Measurements from ENCODE around the gene MRPS15. TPM values are rescaled to one million over a fixed set of nuclear protein-coding genes. Genes with fewer than 3 reads are reported as not detected.
"Not testable (repeated sequence)": the region's sequence is repeated elsewhere in the genome, so short reads cannot be mapped to it uniquely, and the experiment has no call there.

Gene MRPS15
- total and polyA plus RNA-seq, 12 donors = 49.8 to 287 (median 81.6) TPM

DNA sequence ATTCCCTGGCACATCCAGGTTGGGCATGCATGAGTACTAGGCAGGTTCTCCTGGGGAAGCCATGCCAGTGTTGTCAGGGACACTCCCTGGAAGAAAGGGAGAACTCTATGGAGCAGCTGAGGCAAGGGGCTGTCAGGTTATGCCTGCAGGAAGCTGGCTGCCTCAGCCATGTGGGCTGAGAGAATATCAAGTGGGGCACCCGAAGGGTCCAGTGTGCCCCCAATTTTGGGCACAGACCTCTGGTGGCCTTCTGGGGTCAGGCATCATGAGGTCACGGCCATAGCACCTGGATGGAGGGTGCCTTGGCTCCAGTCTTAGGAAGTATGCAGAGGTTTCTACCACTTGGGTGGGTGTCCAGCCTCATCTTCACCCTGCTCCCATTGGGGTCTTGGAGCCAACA, 16.0 kb upstream of the MRPS15 start:
- Histone ChIP-seq H3K27ac (no peak overlapping the region), H3K4me1 (replicated peaks in 1 of 2) (no peaks in the 10 kb centered on the region), H3K9me3 (replicated peaks in 1 of 3) (no peaks in the 10 kb centered on the region), H3K27me3 (no peaks in the 10 kb centered on the region), H3K36me3 (replicated peaks in 1 of 2) (no peaks in the 10 kb centered on the region), H3K4me3 (no peak overlapping the region)
- TF ChIP-seq, protein P1, sequence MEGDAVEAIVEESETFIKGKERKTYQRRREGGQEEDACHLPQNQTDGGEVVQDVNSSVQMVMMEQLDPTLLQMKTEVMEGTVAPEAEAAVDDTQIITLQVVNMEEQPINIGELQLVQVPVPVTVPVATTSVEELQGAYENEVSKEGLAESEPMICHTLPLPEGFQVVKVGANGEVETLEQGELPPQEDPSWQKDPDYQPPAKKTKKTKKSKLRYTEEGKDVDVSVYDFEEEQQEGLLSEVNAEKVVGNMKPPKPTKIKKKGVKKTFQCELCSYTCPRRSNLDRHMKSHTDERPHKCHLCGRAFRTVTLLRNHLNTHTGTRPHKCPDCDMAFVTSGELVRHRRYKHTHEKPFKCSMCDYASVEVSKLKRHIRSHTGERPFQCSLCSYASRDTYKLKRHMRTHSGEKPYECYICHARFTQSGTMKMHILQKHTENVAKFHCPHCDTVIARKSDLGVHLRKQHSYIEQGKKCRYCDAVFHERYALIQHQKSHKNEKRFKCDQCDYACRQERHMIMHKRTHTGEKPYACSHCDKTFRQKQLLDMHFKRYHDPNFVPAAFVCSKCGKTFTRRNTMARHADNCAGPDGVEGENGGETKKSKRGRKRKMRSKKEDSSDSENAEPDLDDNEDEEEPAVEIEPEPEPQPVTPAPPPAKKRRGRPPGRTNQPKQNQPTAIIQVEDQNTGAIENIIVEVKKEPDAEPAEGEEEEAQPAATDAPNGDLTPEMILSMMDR (IDR thresholded peaks at IDR 0.05) = no peak
- no peak for TF ChIP-seq POLR2A (IDR thresholded peaks at IDR 0.05)
- intact Hi-C loops (cut with DNase I) = no loop called here
- DNase-seq = peak in 1 of 7 donors; percentile 18
- 69 to 78% methylated on average over 2 of the region's 2 CpGs; no CpG with 5 or more reads in 2 of the 4 donors for WGBS, 4 donors

DNA sequence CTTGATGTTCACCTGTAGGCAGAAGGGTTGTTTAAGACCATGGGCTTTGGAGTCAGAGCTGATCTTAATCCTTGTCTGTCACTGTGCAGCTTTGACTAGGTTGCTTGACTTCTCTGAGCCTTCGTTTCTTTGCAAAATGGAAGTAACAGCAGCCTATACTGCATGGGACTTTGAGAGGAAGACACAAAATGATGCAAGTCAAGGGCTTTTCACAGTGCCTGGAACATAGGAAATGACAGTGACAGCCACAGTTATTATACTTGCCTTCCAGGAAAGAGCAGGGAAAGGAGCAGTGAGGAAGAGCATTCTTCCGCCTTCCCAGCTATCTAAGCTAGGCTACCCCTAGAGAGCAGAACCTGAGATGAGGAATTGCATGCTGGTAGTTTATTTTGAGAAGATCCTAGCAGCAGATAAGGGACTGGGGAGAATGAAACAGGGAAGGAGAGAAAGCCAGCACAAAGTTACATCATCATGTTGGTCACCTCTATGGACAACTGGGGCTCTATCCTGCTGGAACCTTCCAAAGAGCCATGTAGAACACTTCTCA, 15.4 kb upstream of the MRPS15 start:
- Histone ChIP-seq H3K4me3 (no peak overlapping the region), H3K27me3 (no peaks in the 10 kb centered on the region), H3K36me3 (replicated peaks in 1 of 2) (no peaks in the 10 kb centered on the region), H3K4me1 (replicated peaks in 1 of 2) (no peaks in the 10 kb centered on the region), H3K9me3 (replicated peaks in 1 of 3) (no peaks in the 10 kb centered on the region), H3K27ac (no peak overlapping the region)
- peak in 1 of 7 donors; percentile 7 for DNase-seq
- intact Hi-C loops (cut with DNase I) = no loop called here
- TF ChIP-seq POLR2A (IDR thresholded peaks at IDR 0.05) = no peak
- TF ChIP-seq, protein P1 (IDR thresholded peaks at IDR 0.05) = no peak
- WGBS, 4 donors = 55 to 82% (median 58%) methylated on average over 2 of the region's 2 CpGs

DNA sequence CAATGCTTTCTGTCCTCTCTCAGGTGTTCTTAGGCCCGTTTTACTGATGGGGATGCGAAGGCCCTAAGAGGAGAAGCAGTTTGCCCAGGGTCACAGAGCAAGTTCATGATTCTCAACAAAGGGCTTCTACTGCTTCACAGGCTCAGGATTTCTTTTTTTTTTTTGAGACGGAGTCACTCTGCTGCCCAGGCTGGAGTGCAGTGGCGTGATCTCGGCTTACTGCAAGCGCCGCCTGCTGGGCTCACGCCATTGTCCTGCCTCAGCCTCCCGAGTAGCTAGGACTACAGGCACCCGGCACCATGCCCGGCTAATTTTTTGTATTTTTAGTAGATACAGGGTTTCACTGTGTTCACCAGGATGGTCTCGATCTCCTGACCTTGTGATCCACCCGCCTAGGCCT, 13.4 kb upstream of the MRPS15 start:
- H3K27me3 ChIP-seq; H3K4me1 ChIP-seq (replicated peaks in 1 of 2); H3K36me3 ChIP-seq (replicated peaks in 1 of 2); H3K4me3 ChIP-seq; H3K27ac ChIP-seq; H3K9me3 ChIP-seq (replicated peaks in 1 of 3); intact Hi-C loops (cut with DNase I): not testable (repeated sequence)
- peak in 1 of 7 donors; percentile 11 for DNase-seq
- 84 to 92% (median 87%) methylated on average over 11 to 13 of the region's 13 CpGs for WGBS, 4 donors

DNA sequence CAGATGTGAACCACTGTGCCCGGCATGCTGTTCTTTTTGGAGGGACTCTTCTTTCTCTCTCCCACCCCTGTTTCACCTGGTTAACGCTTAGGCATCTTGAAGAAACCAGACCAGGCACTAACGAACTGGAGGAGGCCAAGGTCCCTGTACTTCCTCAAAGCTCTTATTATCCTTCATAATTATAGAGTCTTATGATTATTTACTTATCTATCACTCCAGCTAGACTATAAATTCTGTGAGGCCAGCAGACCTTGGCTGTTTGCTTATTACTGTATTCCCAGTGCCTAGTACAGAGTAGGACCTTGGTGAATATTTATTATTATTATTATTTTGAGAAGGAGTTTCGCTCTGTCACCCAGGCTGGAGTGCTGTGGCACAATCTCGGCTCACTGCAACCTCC, 12.8 kb upstream of the MRPS15 start:
- TF ChIP-seq, protein P1 (IDR thresholded peaks at IDR 0.05) = no peak
- TF ChIP-seq POLR2A (IDR thresholded peaks at IDR 0.05) = no peak

DNA sequence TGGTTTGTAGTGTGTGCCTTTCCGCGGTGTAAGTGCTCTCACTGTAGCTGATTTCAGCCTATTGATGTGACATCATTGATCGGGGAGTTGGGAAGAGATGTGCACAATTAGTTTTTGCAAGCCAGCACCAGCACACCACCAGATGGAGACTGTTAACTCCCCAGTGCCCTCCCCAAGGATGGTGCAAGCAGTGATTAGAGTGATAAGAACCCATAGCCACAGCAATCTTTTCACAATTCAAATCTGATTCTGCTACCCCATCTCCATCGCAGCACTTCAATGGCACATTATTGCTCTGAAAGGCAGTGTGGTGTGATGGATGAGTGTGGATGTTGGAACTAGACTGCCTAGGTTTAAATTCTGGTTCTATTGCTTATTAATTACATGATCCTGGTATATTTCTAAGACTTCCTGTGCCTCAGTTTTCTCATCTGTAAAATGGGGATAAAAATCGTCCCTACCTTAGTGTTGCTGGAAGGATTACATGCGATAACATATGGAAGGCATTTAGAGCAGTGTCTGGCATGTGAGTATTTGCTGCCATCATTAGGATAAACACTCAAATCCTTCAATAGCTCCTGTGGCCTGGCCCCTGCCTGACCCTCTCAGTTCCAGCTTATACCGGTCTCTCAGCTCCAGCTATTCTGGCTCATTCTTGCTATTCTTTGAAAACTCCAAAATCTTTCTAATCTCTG, 11.9 kb upstream of the MRPS15 start:
- intact Hi-C loops (cut with DNase I) = no loop called here
- Histone ChIP-seq H3K4me1 (replicated peaks in 1 of 2) (no peaks in the 10 kb centered on the region), H3K4me3 (no peak overlapping the region), H3K27ac (no peak overlapping the region), H3K9me3 (replicated peaks in 1 of 3) (no peaks in the 10 kb centered on the region), H3K27me3 (no peaks in the 10 kb centered on the region), H3K36me3 (replicated peaks in 1 of 2) (no peaks in the 10 kb centered on the region)
- no peak for DNase-seq
- WGBS, 4 donors = 79 to 90% (median 84%) methylated on average over 7 of the region's 7 CpGs
- TF ChIP-seq, protein P1 (IDR thresholded peaks at IDR 0.05) = no peak
- no peak for TF ChIP-seq POLR2A (IDR thresholded peaks at IDR 0.05)

More for the DNA sequence above, 12.8 kb upstream of the MRPS15 start:
- Histone ChIP-seq H3K27me3 (no peaks in the 10 kb centered on the region), H3K27ac (no peak overlapping the region), H3K9me3 (replicated peaks in 1 of 3) (no peaks in the 10 kb centered on the region), H3K4me1 (replicated peaks in 1 of 2) (no peaks in the 10 kb centered on the region), H3K4me3 (no peak overlapping the region), H3K36me3 (replicated peaks in 1 of 2) (no peaks in the 10 kb centered on the region)
- DNase-seq = no peak
- intact Hi-C loops (cut with DNase I) = no loop called here
- 77 to 87% (median 82%) methylated on average over 5 of the region's 5 CpGs for WGBS, 4 donors
